Sigmoid colon (tissue), 7 donors: ENCODE measurements around the gene PPM1A. TPM values are rescaled to one million over a fixed set of nuclear protein-coding genes. Genes with fewer than 3 reads are reported as not detected.

Experiments
- DNase-seq: peaks from one replicate; pipeline ENCODE4 v3.0.0-alpha.2; 2019
- H3K27ac ChIP-seq, 4 donors: fragments of 200-600 bp; sonication (generic); one replicate each; pipeline ENCODE4 v1.5.1; 2016 to 2019; ENCODE audit warnings: mild to moderate bottlenecking in 1 of 4
- H3K27me3 ChIP-seq, 3 donors: fragments of 200-600 bp; sonication (generic); one replicate each; pipeline ENCODE4 v1.5.1; 2019; ENCODE audit warnings: mild to moderate bottlenecking in 1 of 3
- H3K36me3 ChIP-seq, 4 donors: fragments of 200-600 bp; sonication (generic); one replicate each; pipeline ENCODE4 v1.5.1; 2016 to 2019
- H3K4me1 ChIP-seq, 4 donors: fragments of 200-600 bp; sonication (generic); one replicate each; pipeline ENCODE4 v1.5.1; 2017 to 2019
- H3K4me3 ChIP-seq, 4 donors: fragments of 200-600 bp; sonication (generic); one replicate each; pipeline ENCODE4 v1.5.1; 2017 to 2019; ENCODE audit warnings: mild to moderate bottlenecking in 2 of 4, moderate library complexity in 1 of 4
- H3K9me3 ChIP-seq, 4 donors: fragments of 200-600 bp in 3 of 4; sonication (generic) in 3 of 4; one replicate each; pipeline versions ENCODE4 v1.5.1 to v1.6.1; 2013 to 2019
- CTCF ChIP-seq, 4 experiments: fragments of 450-650 bp in 3 of 4; fragments of 200-600 bp in 1 of 4; IDR thresholded peaks; one replicate each; pipeline ENCODE4 v1.5.1; 2016 to 2019; ENCODE audit warnings: antibody characterized with exemption in 4 of 4, mild to moderate bottlenecking in 3 of 4, moderate library complexity in 2 of 4
- EP300 ChIP-seq, 4 donors: sonication (generic); formaldehyde crosslinking; IDR thresholded peaks; one replicate each; pipeline ENCODE4 v1.6.1; 2017; ENCODE audit warnings: antibody characterized with exemption in 4 of 4
- POLR2A ChIP-seq, 2 donors: fragments of 450-650 bp; IDR thresholded peaks; one replicate each; pipeline ENCODE4 v1.6.1; 2016; ENCODE audit warnings: antibody characterized with exemption in 2 of 2, mild to moderate bottlenecking in 2 of 2, moderate library complexity in 2 of 2
- POLR2AphosphoS5 ChIP-seq, 4 donors: sonication (generic); formaldehyde crosslinking; IDR thresholded peaks; one replicate each; pipeline ENCODE4 v1.6.1; 2017; ENCODE audit warnings: antibody characterized with exemption in 4 of 4
- WGBS, 2 donors: extraction: QIAGEN DNeasy Blood & Tissue Kit; methylation state at CpG; one replicate each; pipeline ENCODE4 v1.1.7; 2013; 5-methylcytosine and 5-hydroxymethylcytosine counted together
- intact Hi-C: fragments of 100-400 bp; cut with DNase I; formaldehyde crosslinking; loops from one replicate; pipeline ENCODE4 v1.15.1; 2023
- polyA plus RNA-seq, 3 donors: library from polyadenylated mRNA; stranded (reverse); fragments of 200-250 nt; gene quantifications; one replicate each; pipeline ENCODE4 v1.2.3, GENCODE V29; 2013
- total RNA-seq, 4 donors: library from RNA; depleted of rRNA; stranded (reverse); fragments of >200 nt; gene quantifications; one replicate each; pipeline ENCODE4 v1.1.0, GENCODE V29; 2016
- donor health status: healthy with polysubstance abuse.
- donor health status: Bipolar disorder and iron deficiency.
- donor health status: healthy.

PPM1A gene
- total and polyA plus RNA-seq, 7 donors = 34.9 to 116 (median 55.6) TPM

GRCh38 chr14:60324837-60325236 is 75.8 kb downstream of the PPM1A start:
- intact Hi-C loops = no loop called here
- no peak for DNase-seq
- 92 to 94% methylated on average over 2 of the region's 2 CpGs for WGBS, 2 donors

GRCh38 chr14:60326274-60326673 is 77.3 kb downstream of the PPM1A start:
- intact Hi-C loops = no loop called here
- TF ChIP-seq POLR2AphosphoS5 (IDR thresholded peaks at IDR 0.05) (no peak), EP300 (IDR thresholded peaks at IDR 0.05) (no peak), POLR2A (IDR thresholded peaks at IDR 0.05) (no peak), CTCF (IDR thresholded peaks at IDR 0.05) (no peak)
- no peaks in the 10 kb centered on the region for H3K36me3 ChIP-seq
- peaks cover 3 to 13% (median 4%) of the 10 kb centered on the region in 3 donors for H3K27me3 ChIP-seq
- 76 to 89% methylated on average over 2 of the region's 2 CpGs for WGBS, 2 donors
- no peaks in the 10 kb centered on the region for H3K9me3 ChIP-seq
- DNase-seq = no peak
- peaks cover 0 to 15% (median 7%) of the 10 kb centered on the region in 4 donors for H3K4me1 ChIP-seq
- H3K4me3 ChIP-seq = no peak overlapping the region
- H3K27ac ChIP-seq = no peak overlapping the region

More at GRCh38 chr14:60324837-60325236, 75.8 kb downstream of the PPM1A start:
- H3K4me1 ChIP-seq = peaks cover 0 to 10% (median 7%) of the 10 kb centered on the region in 4 donors
- no peaks in the 10 kb centered on the region for H3K9me3 ChIP-seq
- H3K27me3 ChIP-seq = peaks cover 3 to 13% (median 4%) of the 10 kb centered on the region in 3 donors
- H3K36me3 ChIP-seq = no peaks in the 10 kb centered on the region
- TF ChIP-seq CTCF (IDR thresholded peaks at IDR 0.05) (no peak), POLR2A (IDR thresholded peaks at IDR 0.05) (no peak), POLR2AphosphoS5 (IDR thresholded peaks at IDR 0.05) (no peak), EP300 (IDR thresholded peaks at IDR 0.05) (no peak)
- no peak overlapping the region for H3K4me3 ChIP-seq
- no peak overlapping the region for H3K27ac ChIP-seq

DNA sequence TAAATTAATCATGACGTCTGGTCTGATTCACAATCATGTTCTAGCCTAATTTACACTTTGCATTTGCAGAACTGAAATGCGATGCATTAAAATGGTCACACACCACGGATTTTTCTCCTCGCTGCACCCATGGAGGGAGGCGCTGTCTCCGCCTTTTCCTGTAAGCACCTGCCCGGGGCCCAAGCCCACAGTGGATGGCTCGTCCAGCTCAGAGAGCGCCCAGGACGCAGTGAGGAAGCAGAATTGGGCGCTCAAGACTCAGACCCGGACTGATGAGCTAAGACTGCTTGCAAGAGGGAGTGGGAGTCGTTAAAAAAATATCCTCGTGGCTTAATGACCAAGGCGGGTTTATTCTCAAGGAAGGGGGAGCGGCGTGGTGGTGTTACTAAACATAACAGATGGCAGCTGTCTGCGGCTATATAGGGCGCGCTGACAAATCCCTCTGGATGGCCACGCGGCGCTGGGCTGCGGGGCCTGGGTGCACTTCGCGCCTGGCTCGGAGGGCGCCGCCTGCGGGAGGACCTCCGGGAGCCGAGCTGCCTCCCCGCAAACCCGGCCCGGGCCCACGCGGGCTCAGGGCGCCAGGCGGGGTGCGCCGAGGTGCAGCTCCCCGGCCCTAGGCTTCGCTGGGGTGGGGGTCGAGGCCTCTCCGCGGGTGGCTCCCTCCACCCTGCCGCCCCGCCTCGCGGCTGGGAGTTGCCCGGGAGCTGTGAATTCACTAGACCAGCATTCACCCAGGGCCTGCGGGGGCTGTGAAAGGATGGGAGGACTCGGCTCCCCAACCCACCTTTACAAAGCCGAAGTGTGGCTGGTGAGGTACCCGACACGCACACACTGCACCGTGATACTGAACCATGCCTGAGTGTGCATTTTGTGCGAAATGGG is 78.7 kb downstream of the PPM1A start:
- intact Hi-C loops = no loop called here
- H3K36me3 ChIP-seq = no peaks in the 10 kb centered on the region
- no peak overlapping the region for H3K27ac ChIP-seq
- peaks cover 0 to 16% (median 7%) of the 10 kb centered on the region in 4 donors for H3K4me1 ChIP-seq
- no peaks in the 10 kb centered on the region for H3K9me3 ChIP-seq
- WGBS, 2 donors = 6% methylated on average over 58 of the region's 58 CpGs
- H3K27me3 ChIP-seq = peaks cover 3 to 13% (median 4%) of the 10 kb centered on the region in 3 donors
- no peak for DNase-seq
- H3K4me3 ChIP-seq = peak overlapping the region in 3 of 4 donors; percentile 22 to 42 (median 42)
- no peak for TF ChIP-seq POLR2AphosphoS5 (IDR thresholded peaks at IDR 0.05)
- TF ChIP-seq EP300 (IDR thresholded peaks at IDR 0.05) = no peak
- TF ChIP-seq POLR2A (IDR thresholded peaks at IDR 0.05) = no peak
- TF ChIP-seq CTCF (IDR thresholded peaks at IDR 0.05) = no peak

DNA sequence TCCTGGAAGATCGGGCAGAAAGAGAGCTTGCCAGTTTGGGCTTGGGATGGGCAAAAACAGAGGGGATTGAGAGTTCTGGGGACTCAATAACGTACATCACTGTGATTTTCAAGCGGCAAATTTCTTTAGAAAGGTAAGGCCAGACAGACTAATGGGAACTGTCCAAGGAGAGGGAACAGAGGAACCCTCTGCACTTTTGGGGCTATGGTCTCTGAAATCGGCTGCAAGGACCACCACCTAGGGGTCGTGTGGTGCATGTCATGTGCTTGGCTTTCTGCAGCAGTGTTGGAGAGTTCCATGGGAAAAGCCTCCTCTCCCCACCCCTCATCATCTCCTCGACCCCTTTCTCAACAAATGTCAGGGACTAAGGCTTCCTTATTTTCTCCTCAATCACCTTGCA is 79.6 kb downstream of the PPM1A start:
- Histone ChIP-seq H3K9me3 (no peaks in the 10 kb centered on the region), H3K27me3 (peaks cover 3 to 13% (median 4%) of the 10 kb centered on the region in 3 donors), H3K36me3 (no peaks in the 10 kb centered on the region), H3K4me1 (peaks cover 0 to 16% (median 7%) of the 10 kb centered on the region in 4 donors), H3K27ac (no peak overlapping the region), H3K4me3 (no peak overlapping the region)
- DNase-seq = no peak
- intact Hi-C loops = no loop called here
- TF ChIP-seq EP300 (IDR thresholded peaks at IDR 0.05) (no peak), POLR2AphosphoS5 (IDR thresholded peaks at IDR 0.05) (no peak), CTCF (IDR thresholded peaks at IDR 0.05) (no peak), POLR2A (IDR thresholded peaks at IDR 0.05) (no peak)
- WGBS, 2 donors = 80 to 82% methylated on average over 6 of the region's 6 CpGs
